Liver (tissue), 9 donors: ENCODE data around the gene RNF182. TPM values are rescaled to one million over a fixed set of nuclear protein-coding genes. Genes with fewer than 3 reads are reported as not detected.

ENCODE experiments used
- DNase-seq: peaks from one replicate; pipeline ENCODE4 v3.0.0-alpha.2; 2017; ENCODE audit warnings: low spot score
- H3K27ac ChIP-seq, 2 donors: one replicate each; pipeline ENCODE4 v1.7.0; 2013; ENCODE audit warnings: inconsistent platforms in 2 of 2, low read length in 2 of 2, control low read depth in 1 of 2, low read depth in 1 of 2, mild to moderate bottlenecking in 1 of 2
- H3K27me3 ChIP-seq, 4 donors: one replicate each; pipeline versions ENCODE4 v1.6.1 to v1.7.0; 2013; ENCODE audit warnings: low read length in 3 of 4, inconsistent platforms in 1 of 4, mild to moderate bottlenecking in 1 of 4, moderate library complexity in 1 of 4; ENCODE audit not compliant: control insufficient read depth in 4 of 4, insufficient read depth in 4 of 4
- H3K36me3 ChIP-seq, 4 donors: one replicate each; pipeline versions ENCODE4 v1.6.1 to v1.7.0; 2013; ENCODE audit warnings: low read length in 3 of 4, mild to moderate bottlenecking in 3 of 4, low read depth in 1 of 4, moderate library complexity in 1 of 4; ENCODE audit not compliant: control insufficient read depth in 4 of 4, insufficient read depth in 3 of 4
- H3K4me1 ChIP-seq, 4 donors: one replicate each; pipeline versions ENCODE4 v1.6.1 to v1.7.0; 2013; ENCODE audit warnings: low read length in 3 of 4, mild to moderate bottlenecking in 3 of 4, moderate library complexity in 1 of 4; ENCODE audit not compliant: control insufficient read depth in 4 of 4, insufficient read depth in 4 of 4
- H3K4me3 ChIP-seq, 3 donors: one replicate each; pipeline versions ENCODE4 v1.6.1 to v1.7.0; 2013; ENCODE audit warnings: low read length in 3 of 3, control low read depth in 1 of 3, low read depth in 1 of 3, mild to moderate bottlenecking in 1 of 3
- H3K9ac ChIP-seq, 2 donors: one replicate each; pipeline ENCODE4 v1.7.0; 2013; ENCODE audit warnings: low read length in 2 of 2, mild to moderate bottlenecking in 2 of 2, moderate library complexity in 2 of 2, control low read depth in 1 of 2, low read depth in 1 of 2
- H3K9me3 ChIP-seq, 4 donors: one replicate each; pipeline versions ENCODE4 v1.6.1 to v1.7.0; 2013; ENCODE audit warnings: low read length in 3 of 4; ENCODE audit not compliant: control insufficient read depth in 4 of 4
- EGR1 ChIP-seq, 2 donors: IDR thresholded peaks; 2 replicates each; pipeline ENCODE4 v1.6.1; 2016 to 2018; ENCODE audit warnings: antibody characterized with exemption in 2 of 2, low read depth in 2 of 2
- FOXA1 ChIP-seq: IDR thresholded peaks from 2 replicates; pipeline ENCODE4 v1.6.1; 2016; ENCODE audit warnings: antibody characterized with exemption
- FOXA2 ChIP-seq: IDR thresholded peaks from 2 replicates; pipeline ENCODE4 v1.6.1; 2016; ENCODE audit warnings: antibody characterized with exemption
- HNF4A ChIP-seq, 2 donors: conservative IDR thresholded peaks; 2 replicates each; pipeline ENCODE4 v1.6.1; 2016; ENCODE audit warnings: antibody characterized with exemption in 2 of 2, mild to moderate bottlenecking in 2 of 2
- HNF4G ChIP-seq: IDR thresholded peaks from 2 replicates; pipeline ENCODE4 v1.6.1; 2016; ENCODE audit warnings: antibody characterized with exemption
- NR2F2 ChIP-seq: IDR thresholded peaks from 2 replicates; pipeline ENCODE4 v1.6.1; 2016; ENCODE audit warnings: antibody characterized with exemption
- RAD21 ChIP-seq, 2 donors: IDR thresholded peaks; 2 replicates each; pipeline ENCODE4 v1.6.1; 2016; ENCODE audit warnings: antibody characterized with exemption in 2 of 2, mild to moderate bottlenecking in 2 of 2
- SP1 ChIP-seq: IDR thresholded peaks from 2 replicates; pipeline ENCODE4 v1.6.1; 2018; ENCODE audit warnings: antibody characterized with exemption, mild to moderate bottlenecking
- TAF1 ChIP-seq: conservative IDR thresholded peaks from 2 replicates; pipeline ENCODE4 v1.6.1; 2016; ENCODE audit warnings: antibody characterized with exemption, mild to moderate bottlenecking
- YY1 ChIP-seq: IDR thresholded peaks from 2 replicates; pipeline ENCODE4 v1.6.1; 2016; ENCODE audit warnings: antibody characterized with exemption, mild to moderate bottlenecking
- WGBS: extraction: QIAGEN DNeasy Blood & Tissue Kit; methylation state at CpG from one replicate; pipeline ENCODE4 v1.1.7; 2013; 5-methylcytosine and 5-hydroxymethylcytosine counted together
- polyA plus RNA-seq, 2 donors: library from polyadenylated mRNA; stranded (reverse) in 1 of 2; unstranded in 1 of 2; fragments of 200-250 nt in 1 of 2; fragments of >200 nt in 1 of 2; fragmentation: Nextera tagmentation in 1 of 2; extraction: Ambion mirVana in 1 of 2; gene quantifications; one replicate each; pipeline versions ENCODE4 v1.2.1 to v1.2.3, GENCODE V29; 2013 to 2015
- total RNA-seq, 2 donors: library from RNA; depleted of rRNA; stranded (reverse); fragments of >200 nt; gene quantifications; one replicate each; pipeline ENCODE4 v1.2.3, GENCODE V29; 2014
- TF ChIP-seq, protein P1 (sequence below): IDR thresholded peaks from 2 replicates; pipeline ENCODE4 v1.6.1; 2016; ENCODE audit warnings: antibody characterized with exemption
- TF ChIP-seq, protein P2 (sequence below): fragments of 150-350 bp; IDR thresholded peaks from 2 replicates; pipeline ENCODE4 v1.5.1; 2017; ENCODE audit warnings: improper control_type of control experiment, low read depth, low read length; ENCODE audit not compliant: missing input control
- TF ChIP-seq, protein P3 (sequence below): IDR thresholded peaks from 2 replicates; pipeline ENCODE4 v1.6.1; 2016; ENCODE audit warnings: antibody characterized with exemption
- TF ChIP-seq, protein P4 (sequence below): IDR thresholded peaks from 2 replicates; pipeline ENCODE4 v1.6.1; 2016; ENCODE audit warnings: antibody characterized with exemption, mild to moderate bottlenecking
- TF ChIP-seq, protein P5 (sequence below): IDR thresholded peaks from 2 replicates; pipeline ENCODE4 v1.6.1; 2016; ENCODE audit warnings: antibody characterized with exemption
- donor health status: healthy.
- donor health status: healthy.
- donor health status: healthy.
- donor health status: healthy.
- donor health status: healthy.

The RNF182 gene
- total and polyA plus RNA-seq, 4 donors: 1.4 TPM; not detected in 3

DNA sequence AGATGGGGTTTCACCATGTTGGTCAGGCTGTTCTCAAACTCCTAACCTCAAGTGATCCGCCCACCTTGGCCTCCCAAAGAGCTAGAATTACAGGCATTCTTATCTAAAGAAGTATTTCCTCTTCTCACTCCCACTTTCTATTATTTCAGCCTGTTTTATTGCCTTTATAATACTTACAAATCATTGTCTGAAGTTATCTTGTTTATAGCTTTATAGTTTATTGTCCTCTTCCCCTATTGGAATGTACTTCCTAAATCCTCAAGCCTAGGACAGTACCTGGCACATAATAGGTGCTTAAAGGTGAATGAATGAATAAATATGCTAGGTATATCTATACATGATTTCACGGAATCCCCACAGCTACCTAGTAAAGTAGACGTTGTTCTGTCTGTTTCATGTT is 37.8 kb upstream of the RNF182 start:
- H3K4me1 ChIP-seq: no peaks in the 10 kb centered on the region
- WGBS: 89% methylated on average over 3 of the region's 3 CpGs
- TF ChIP-seq HNF4G (no peak), NR2F2 (no peak), EGR1 (IDR thresholded peaks at IDR 0.05; ENCODE audit: low read depth in 2 of 2) (no peak), FOXA1 (no peak), HNF4A (conservative IDR thresholded peaks at IDR 0.05) (no peak), RAD21 (IDR thresholded peaks at IDR 0.05) (no peak)
- TF ChIP-seq, protein P1, sequence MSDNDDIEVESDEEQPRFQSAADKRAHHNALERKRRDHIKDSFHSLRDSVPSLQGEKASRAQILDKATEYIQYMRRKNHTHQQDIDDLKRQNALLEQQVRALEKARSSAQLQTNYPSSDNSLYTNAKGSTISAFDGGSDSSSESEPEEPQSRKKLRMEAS: no peak
- TF ChIP-seq, protein P2, sequence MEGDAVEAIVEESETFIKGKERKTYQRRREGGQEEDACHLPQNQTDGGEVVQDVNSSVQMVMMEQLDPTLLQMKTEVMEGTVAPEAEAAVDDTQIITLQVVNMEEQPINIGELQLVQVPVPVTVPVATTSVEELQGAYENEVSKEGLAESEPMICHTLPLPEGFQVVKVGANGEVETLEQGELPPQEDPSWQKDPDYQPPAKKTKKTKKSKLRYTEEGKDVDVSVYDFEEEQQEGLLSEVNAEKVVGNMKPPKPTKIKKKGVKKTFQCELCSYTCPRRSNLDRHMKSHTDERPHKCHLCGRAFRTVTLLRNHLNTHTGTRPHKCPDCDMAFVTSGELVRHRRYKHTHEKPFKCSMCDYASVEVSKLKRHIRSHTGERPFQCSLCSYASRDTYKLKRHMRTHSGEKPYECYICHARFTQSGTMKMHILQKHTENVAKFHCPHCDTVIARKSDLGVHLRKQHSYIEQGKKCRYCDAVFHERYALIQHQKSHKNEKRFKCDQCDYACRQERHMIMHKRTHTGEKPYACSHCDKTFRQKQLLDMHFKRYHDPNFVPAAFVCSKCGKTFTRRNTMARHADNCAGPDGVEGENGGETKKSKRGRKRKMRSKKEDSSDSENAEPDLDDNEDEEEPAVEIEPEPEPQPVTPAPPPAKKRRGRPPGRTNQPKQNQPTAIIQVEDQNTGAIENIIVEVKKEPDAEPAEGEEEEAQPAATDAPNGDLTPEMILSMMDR: no peak
- TF ChIP-seq, protein P3, sequence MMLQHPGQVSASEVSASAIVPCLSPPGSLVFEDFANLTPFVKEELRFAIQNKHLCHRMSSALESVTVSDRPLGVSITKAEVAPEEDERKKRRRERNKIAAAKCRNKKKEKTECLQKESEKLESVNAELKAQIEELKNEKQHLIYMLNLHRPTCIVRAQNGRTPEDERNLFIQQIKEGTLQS: no peak
- TF ChIP-seq, protein P4, sequence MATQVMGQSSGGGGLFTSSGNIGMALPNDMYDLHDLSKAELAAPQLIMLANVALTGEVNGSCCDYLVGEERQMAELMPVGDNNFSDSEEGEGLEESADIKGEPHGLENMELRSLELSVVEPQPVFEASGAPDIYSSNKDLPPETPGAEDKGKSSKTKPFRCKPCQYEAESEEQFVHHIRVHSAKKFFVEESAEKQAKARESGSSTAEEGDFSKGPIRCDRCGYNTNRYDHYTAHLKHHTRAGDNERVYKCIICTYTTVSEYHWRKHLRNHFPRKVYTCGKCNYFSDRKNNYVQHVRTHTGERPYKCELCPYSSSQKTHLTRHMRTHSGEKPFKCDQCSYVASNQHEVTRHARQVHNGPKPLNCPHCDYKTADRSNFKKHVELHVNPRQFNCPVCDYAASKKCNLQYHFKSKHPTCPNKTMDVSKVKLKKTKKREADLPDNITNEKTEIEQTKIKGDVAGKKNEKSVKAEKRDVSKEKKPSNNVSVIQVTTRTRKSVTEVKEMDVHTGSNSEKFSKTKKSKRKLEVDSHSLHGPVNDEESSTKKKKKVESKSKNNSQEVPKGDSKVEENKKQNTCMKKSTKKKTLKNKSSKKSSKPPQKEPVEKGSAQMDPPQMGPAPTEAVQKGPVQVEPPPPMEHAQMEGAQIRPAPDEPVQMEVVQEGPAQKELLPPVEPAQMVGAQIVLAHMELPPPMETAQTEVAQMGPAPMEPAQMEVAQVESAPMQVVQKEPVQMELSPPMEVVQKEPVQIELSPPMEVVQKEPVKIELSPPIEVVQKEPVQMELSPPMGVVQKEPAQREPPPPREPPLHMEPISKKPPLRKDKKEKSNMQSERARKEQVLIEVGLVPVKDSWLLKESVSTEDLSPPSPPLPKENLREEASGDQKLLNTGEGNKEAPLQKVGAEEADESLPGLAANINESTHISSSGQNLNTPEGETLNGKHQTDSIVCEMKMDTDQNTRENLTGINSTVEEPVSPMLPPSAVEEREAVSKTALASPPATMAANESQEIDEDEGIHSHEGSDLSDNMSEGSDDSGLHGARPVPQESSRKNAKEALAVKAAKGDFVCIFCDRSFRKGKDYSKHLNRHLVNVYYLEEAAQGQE: no peak
- no peaks in the 10 kb centered on the region for H3K36me3 ChIP-seq
- no peak overlapping the region for H3K27ac ChIP-seq
- no peak overlapping the region for H3K4me3 ChIP-seq
- H3K9me3 ChIP-seq: no peaks in the 10 kb centered on the region
- no peak for DNase-seq
- H3K9ac ChIP-seq: no peak overlapping the region
- H3K27me3 ChIP-seq: no peaks in the 10 kb centered on the region

DNA sequence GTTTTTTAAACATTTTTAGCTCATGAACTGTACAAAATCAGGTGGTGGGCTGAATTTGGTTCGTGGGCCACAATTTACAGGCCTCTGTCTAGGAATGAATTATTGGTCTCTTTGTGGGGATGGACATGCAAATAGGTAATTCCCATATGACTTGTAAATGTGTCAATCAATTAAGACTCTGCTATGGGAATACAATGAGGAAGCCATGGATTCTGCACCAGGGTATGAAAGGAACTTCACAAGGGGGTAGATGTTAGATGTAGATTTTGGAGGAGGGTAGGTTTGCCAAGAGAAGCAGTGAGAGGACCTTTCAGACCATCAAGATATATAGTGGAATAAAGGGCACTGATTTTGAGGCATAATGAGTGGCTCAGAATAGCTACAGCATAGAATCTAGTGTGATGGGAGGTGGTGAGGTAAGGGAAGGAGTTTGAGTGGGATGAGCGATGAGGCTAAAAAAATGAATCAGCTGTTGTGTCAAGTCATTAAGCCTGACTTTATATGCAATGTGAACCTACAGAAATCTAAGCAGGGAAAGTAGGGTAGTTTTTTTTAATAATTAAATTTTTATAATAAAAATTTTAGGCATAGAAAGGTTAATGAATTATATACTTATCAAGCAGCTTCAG is 32.6 kb upstream of the RNF182 start:
- 91% methylated on average over 2 of the region's 2 CpGs for WGBS
- TF ChIP-seq FOXA2 (no peak), HNF4G (no peak), HNF4A (conservative IDR thresholded peaks at IDR 0.05) (no peak), EGR1 (IDR thresholded peaks at IDR 0.05; ENCODE audit: low read depth in 2 of 2) (no peak), NR2F2 (no peak), SP1 (no peak), RAD21 (IDR thresholded peaks at IDR 0.05) (no peak), YY1 (no peak), FOXA1 (no peak), TAF1 (no peak)
- TF ChIP-seq, protein P5, sequence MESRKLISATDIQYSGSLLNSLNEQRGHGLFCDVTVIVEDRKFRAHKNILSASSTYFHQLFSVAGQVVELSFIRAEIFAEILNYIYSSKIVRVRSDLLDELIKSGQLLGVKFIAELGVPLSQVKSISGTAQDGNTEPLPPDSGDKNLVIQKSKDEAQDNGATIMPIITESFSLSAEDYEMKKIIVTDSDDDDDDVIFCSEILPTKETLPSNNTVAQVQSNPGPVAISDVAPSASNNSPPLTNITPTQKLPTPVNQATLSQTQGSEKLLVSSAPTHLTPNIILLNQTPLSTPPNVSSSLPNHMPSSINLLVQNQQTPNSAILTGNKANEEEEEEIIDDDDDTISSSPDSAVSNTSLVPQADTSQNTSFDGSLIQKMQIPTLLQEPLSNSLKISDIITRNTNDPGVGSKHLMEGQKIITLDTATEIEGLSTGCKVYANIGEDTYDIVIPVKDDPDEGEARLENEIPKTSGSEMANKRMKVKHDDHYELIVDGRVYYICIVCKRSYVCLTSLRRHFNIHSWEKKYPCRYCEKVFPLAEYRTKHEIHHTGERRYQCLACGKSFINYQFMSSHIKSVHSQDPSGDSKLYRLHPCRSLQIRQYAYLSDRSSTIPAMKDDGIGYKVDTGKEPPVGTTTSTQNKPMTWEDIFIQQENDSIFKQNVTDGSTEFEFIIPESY: no peak
- TF ChIP-seq, protein P1: no peak
- TF ChIP-seq, protein P4: no peak
- TF ChIP-seq, protein P2: no peak
- TF ChIP-seq, protein P3: no peak

More for the DNA sequence above, 32.6 kb upstream of the RNF182 start:
- H3K27me3 ChIP-seq: peaks cover 0 to 3% (median 0%) of the 10 kb centered on the region in 4 donors
- no peak for DNase-seq
- H3K4me1 ChIP-seq: no peaks in the 10 kb centered on the region
- no peak overlapping the region for H3K9ac ChIP-seq
- no peaks in the 10 kb centered on the region for H3K36me3 ChIP-seq
- no peak overlapping the region for H3K27ac ChIP-seq
- no peak overlapping the region for H3K4me3 ChIP-seq
- no peaks in the 10 kb centered on the region for H3K9me3 ChIP-seq
